GM23338 (cell line): ENCODE measurements around the gene CTBP2.

Source experiments
- CREB1 ChIP-seq: fragments of 250-450 bp; sonication (Bioruptor Pico); IDR thresholded peaks from 2 replicates; pipeline ENCODE4 v1.5.0; 2020; ENCODE audit warnings: low read depth, mild to moderate bottlenecking, moderate library complexity
- CTCF ChIP-seq, 2 experiments: fragments of 200-600 bp in 1 of 2; sonication (generic) in 1 of 2; conservative IDR thresholded peaks; 2 replicates each; pipeline versions ENCODE4 v1.5.1 to v1.6.1; 2016 to 2017; ENCODE audit warnings: antibody characterized with exemption in 2 of 2, low read depth in 2 of 2, mild to moderate bottlenecking in 2 of 2, moderate library complexity in 1 of 2
- ETS1 ChIP-seq: IDR thresholded peaks from 2 replicates; pipeline ENCODE4 v1.6.1; 2016; ENCODE audit warnings: antibody characterized with exemption
- EZH2 ChIP-seq: fragments of 200-600 bp; sonication (generic); IDR thresholded peaks from one replicate; pipeline ENCODE4 v1.8.0; 2017; ENCODE audit warnings: antibody characterized with exemption, mild to moderate bottlenecking, low read depth; ENCODE audit not compliant: unreplicated experiment
- EZH2phosphoT487 ChIP-seq: fragments of 200-600 bp; sonication (generic); IDR thresholded peaks from one replicate; pipeline ENCODE4 v1.8.1; 2018; ENCODE audit warnings: antibody characterized with exemption; ENCODE audit not compliant: unreplicated experiment
- JUNB ChIP-seq: IDR thresholded peaks from one replicate; pipeline ENCODE4 v1.6.1; 2016; ENCODE audit warnings: antibody characterized with exemption; ENCODE audit not compliant: unreplicated experiment
- NANOG ChIP-seq: IDR thresholded peaks from 2 replicates; pipeline ENCODE4 v1.6.1; 2016; ENCODE audit warnings: antibody characterized with exemption, borderline replicate concordance
- POLR2AphosphoS5 ChIP-seq: IDR thresholded peaks from 2 replicates; pipeline ENCODE4 v1.6.1; 2016; ENCODE audit warnings: antibody characterized with exemption, low read depth
- REST ChIP-seq: IDR thresholded peaks from one replicate; pipeline ENCODE4 v1.6.1; 2018; ENCODE audit warnings: antibody characterized with exemption; ENCODE audit not compliant: unreplicated experiment
- ZNF331 ChIP-seq: fragments of 250-450 bp; sonication (Bioruptor Pico); IDR thresholded peaks from 2 replicates; pipeline ENCODE4 v1.5.0; 2020; ENCODE audit warnings: low read depth, mild to moderate bottlenecking, moderate library complexity

- TF ChIP-seq CTCF (conservative IDR thresholded peaks at IDR 0.05; ENCODE audit: low read depth in 2 of 2) (no peak), POLR2AphosphoS5 (no peak), EZH2 (no peak), JUNB (no peak), EZH2phosphoT487 (no peak), REST (no peak), CREB1 (CRISPR knock-in tag) (no peak), NANOG (no peak), ZNF331 (no peak), ETS1 (no peak)
Measured at GRCh38 chr10:125114761-125115391, 45.5 kb downstream of the CTBP2 start.
